GM12875 (cell line): ENCODE measurements around the gene TSPAN12.
"Not testable (repeated sequence)": the region's sequence is repeated elsewhere in the genome, so short reads cannot be mapped to it uniquely, and the experiment has no call there.

Source experiments
- H3K4me3 ChIP-seq: one replicate; pipeline ENCODE4 v1.5.1; 2011; ENCODE audit warnings: low read depth, low read length, control low read depth
- CTCF ChIP-seq: IDR thresholded peaks from 2 replicates; pipeline ENCODE4 v1.5.1; 2011; ENCODE audit warnings: low read depth, mild to moderate bottlenecking, control low read depth, inconsistent platforms, low read length, moderate library complexity, borderline replicate concordance; ENCODE audit not compliant: insufficient read depth

The TSPAN12 gene

DNA sequence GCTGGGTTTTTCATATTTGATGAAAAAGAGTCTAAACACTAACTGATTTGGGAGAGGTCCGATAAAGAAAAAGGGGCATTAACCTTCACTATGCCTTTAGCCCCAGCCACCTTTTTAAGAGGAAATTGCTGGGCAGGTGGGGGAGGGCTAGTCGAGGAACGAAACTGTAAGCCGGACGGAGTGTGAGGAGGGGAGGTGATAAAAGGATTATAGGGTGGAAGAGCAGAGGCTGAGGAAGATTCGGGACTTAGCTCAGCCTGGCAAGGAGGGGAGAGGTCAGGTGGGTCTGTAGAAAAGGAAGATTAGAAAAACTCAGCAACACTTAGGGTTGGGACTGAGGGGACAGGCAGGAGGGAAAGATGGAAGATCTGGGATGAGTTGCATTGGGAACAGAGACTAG lies 77.0 kb downstream of the TSPAN12 start:
- no peak for TF ChIP-seq CTCF
- H3K4me3 ChIP-seq, result no peak overlapping the region

GRCh38 chr7:120780451-120780850 lies 77.5 kb downstream of the TSPAN12 start:
- H3K4me3 ChIP-seq, result not testable (repeated sequence)

DNA sequence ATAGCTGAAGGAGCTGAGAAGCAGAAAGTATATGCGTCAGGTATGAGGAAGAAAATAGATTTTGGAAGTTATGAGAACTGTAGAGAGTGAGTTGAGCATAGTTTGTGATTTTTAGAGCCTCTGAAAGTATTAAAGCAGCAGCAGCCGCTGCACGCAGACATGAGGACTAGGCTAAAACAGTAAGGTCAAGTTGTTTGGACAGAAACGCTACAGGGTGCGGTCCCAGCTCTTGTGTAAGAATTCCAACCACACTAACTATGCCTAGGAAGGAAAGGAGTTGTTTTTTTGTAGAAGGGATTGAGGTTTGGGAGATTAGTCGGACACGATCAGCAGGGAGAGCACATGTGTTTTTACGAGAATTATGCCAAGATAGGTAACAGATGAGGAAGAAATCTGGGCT lies 78.9 kb downstream of the TSPAN12 start:
- H3K4me3 ChIP-seq, result not testable (repeated sequence)

GRCh38 chr7:120775755-120776154 lies 82.2 kb downstream of the TSPAN12 start:
- no peak overlapping the region for H3K4me3 ChIP-seq
- TF ChIP-seq CTCF, result no peak

DNA sequence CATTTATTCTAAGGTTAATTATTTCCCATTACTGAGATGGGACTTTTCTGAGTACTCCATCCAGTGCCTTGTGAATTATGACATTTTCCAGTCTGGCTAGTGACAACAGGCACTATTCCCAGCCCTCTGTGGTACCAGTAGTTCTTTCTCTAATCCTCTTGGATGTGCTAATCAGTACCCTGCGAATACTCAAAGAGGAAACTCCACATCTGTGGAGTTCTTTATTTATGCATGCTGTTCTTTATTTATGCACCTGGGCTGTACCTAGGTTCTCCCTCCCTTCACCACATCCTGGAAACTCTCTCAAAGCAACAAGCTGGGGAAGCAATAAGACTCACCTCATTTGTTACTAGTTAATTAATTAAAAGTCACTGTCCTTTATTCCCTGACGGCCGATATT lies 83.5 kb downstream of the TSPAN12 start:
- no peak overlapping the region for H3K4me3 ChIP-seq
- TF ChIP-seq CTCF, result no peak

- H3K4me3 ChIP-seq, result no peak overlapping the region
- TF ChIP-seq CTCF, result no peak
Measured at GRCh38 chr7:120770206-120770605, 87.7 kb downstream of the TSPAN12 start.

DNA sequence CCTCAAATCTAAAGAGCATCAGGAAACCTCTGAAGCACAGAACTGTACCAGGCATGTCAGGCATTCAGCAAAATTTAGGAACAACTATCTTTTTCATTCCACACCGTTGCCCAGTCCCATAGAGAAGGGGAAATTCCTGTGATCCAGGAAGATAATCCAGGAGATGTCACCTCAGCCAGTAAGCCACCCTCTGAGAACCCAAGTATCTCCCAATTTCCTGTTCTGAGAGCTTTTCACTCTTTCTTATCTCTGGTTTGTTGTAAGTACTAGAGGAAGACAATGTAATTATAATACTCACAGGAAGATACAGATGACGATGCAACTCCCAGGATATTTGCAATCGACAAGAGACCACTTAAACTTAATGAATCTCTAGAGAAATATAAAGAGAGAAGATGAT lies 97.1 kb downstream of the TSPAN12 start:
- no peak overlapping the region for H3K4me3 ChIP-seq
- TF ChIP-seq CTCF, result no peak

GRCh38 chr7:120760050-120760449 lies 97.9 kb downstream of the TSPAN12 start:
- TF ChIP-seq CTCF, result no peak
- H3K4me3 ChIP-seq, result no peak overlapping the region
